CD8-positive, alpha-beta memory T cell (primary cell): Measurements from ENCODE around the gene ASCC3. TPM values are rescaled to one million over a fixed set of nuclear protein-coding genes. Genes with fewer than 3 reads are reported as not detected.
"Not testable (repeated sequence)": the region's sequence is repeated elsewhere in the genome, so short reads cannot be mapped to it uniquely, and the experiment has no call there.

Source experiments
- CTCF ChIA-PET: fragments of 350-600 bp; sonication (Branson Sonifier 250); formaldehyde crosslinking; loops from one replicate; lab custom pipeline; 2021; ENCODE audit warnings: antibody characterized with exemption; lab: Charles Lee
- POLR2A ChIA-PET: fragments of 350-600 bp; sonication (Branson Sonifier 250); formaldehyde crosslinking; loops from one replicate; lab custom pipeline; 2021; ENCODE audit warnings: antibody characterized with exemption; lab: Charles Lee
- DNase-seq, 5 donors: peaks; one replicate each; pipeline versions ENCODE4 v3.0.0 to v3.0.0-alpha.2; 2020 to 2022; ENCODE audit warnings: mixed read lengths in 1 of 5
- H3K27ac ChIP-seq: one replicate; pipeline ENCODE4 v1.7.0; 2013; ENCODE audit warnings: low read depth, mild to moderate bottlenecking, low read length, moderate library complexity
- H3K27me3 ChIP-seq: 2 replicates; pipeline ENCODE4 v1.7.0; 2013; ENCODE audit warnings: low read length, mild to moderate bottlenecking; ENCODE audit not compliant: insufficient read depth, poor library complexity, severe bottlenecking
- H3K36me3 ChIP-seq: 2 replicates; pipeline ENCODE4 v1.7.0; 2013; ENCODE audit warnings: mild to moderate bottlenecking, low read length, moderate library complexity; ENCODE audit not compliant: insufficient read depth
- H3K4me1 ChIP-seq: 2 replicates; pipeline ENCODE4 v1.7.0; 2013; ENCODE audit warnings: mild to moderate bottlenecking, low read length, moderate library complexity; ENCODE audit not compliant: insufficient read depth
- H3K4me3 ChIP-seq: 2 replicates; pipeline ENCODE4 v1.7.0; 2013; ENCODE audit warnings: mild to moderate bottlenecking, low read length
- H3K9me3 ChIP-seq: 2 replicates; pipeline ENCODE4 v1.7.0; 2013; ENCODE audit warnings: mild to moderate bottlenecking, low read length
- H3K27ac Mint-ChIP-seq, 8 donors: one replicate each; pipeline ENCODE4 v1.8.0; 2020 to 2021; ENCODE audit warnings: mixed read lengths in 8 of 8, mild to moderate bottlenecking in 6 of 8, inconsistent platforms in 3 of 8, moderate library complexity in 3 of 8
- H3K27me3 Mint-ChIP-seq, 2 donors: one replicate each; pipeline ENCODE4 v1.8.0; 2020 to 2021; ENCODE audit warnings: mixed read lengths in 2 of 2, mild to moderate bottlenecking in 1 of 2, moderate library complexity in 1 of 2
- H3K36me3 Mint-ChIP-seq, 3 donors: one replicate each; pipeline ENCODE4 v1.8.0; 2020 to 2021; ENCODE audit warnings: mixed read lengths in 3 of 3, inconsistent platforms in 1 of 3, mild to moderate bottlenecking in 1 of 3
- H3K4me1 Mint-ChIP-seq, 3 donors: one replicate each; pipeline ENCODE4 v1.8.0; 2020 to 2021; ENCODE audit warnings: mixed read lengths in 3 of 3, inconsistent platforms in 1 of 3, mild to moderate bottlenecking in 1 of 3
- H3K4me3 Mint-ChIP-seq, 7 donors: one replicate each; pipeline ENCODE4 v1.8.0; 2020 to 2021; ENCODE audit warnings: mixed read lengths in 7 of 7, mild to moderate bottlenecking in 6 of 7, moderate library complexity in 4 of 7, inconsistent platforms in 2 of 7
- H3K9me3 Mint-ChIP-seq, 5 donors: one replicate each; pipeline ENCODE4 v1.8.0; 2020 to 2022; ENCODE audit warnings: mixed read lengths in 5 of 5, mild to moderate bottlenecking in 3 of 5, moderate library complexity in 2 of 5, inconsistent platforms in 1 of 5
- polyA plus RNA-seq: library from polyadenylated mRNA; unstranded; fragments of 300-500 nt; fragmentation: Illumina TruSeq; gene quantifications from one replicate; pipeline ENCODE4 v1.2.3, GENCODE V29; 2021
- total RNA-seq, 2 experiments: library from RNA; stranded (reverse); gene quantifications; one replicate each; pipeline ENCODE4 v1.2.3, GENCODE V29; 2021

Gene ASCC3
- total and polyA plus RNA-seq, 3 experiments from 2014 or later, result 26.8 to 65.1 (median 64.0) TPM

GRCh38 chr6:100850174-100850573 lies 31.0 kb downstream of the ASCC3 start:
- no peak overlapping the region for H3K27ac Mint-ChIP-seq
- H3K9me3 Mint-ChIP-seq, result no peaks in the 10 kb centered on the region
- peaks cover 35 to 51% (median 50%) of the 10 kb centered on the region in 3 donors for H3K4me1 Mint-ChIP-seq
- Histone ChIP-seq H3K27ac (no peak overlapping the region), H3K27me3 (no peaks in the 10 kb centered on the region), H3K9me3 (no peaks in the 10 kb centered on the region), H3K4me1 (no peaks in the 10 kb centered on the region), H3K36me3 (peaks cover 5% of the 10 kb centered on the region), H3K4me3 (no peak overlapping the region)
- ChIA-PET CTCF (no interaction called here), POLR2A (no interaction called here)
- peaks cover 10 to 27% (median 13%) of the 10 kb centered on the region in 3 donors for H3K36me3 Mint-ChIP-seq
- H3K4me3 Mint-ChIP-seq, result no peak overlapping the region
- DNase-seq, result no peak
- no peaks in the 10 kb centered on the region for H3K27me3 Mint-ChIP-seq

- H3K4me1 Mint-ChIP-seq, result peaks cover 48 to 69% (median 68%) of the 10 kb centered on the region in 3 donors
- no peaks in the 10 kb centered on the region for H3K27me3 ChIP-seq
- no peak overlapping the region for H3K27ac ChIP-seq
- no peaks in the 10 kb centered on the region for H3K27me3 Mint-ChIP-seq
- H3K9me3 Mint-ChIP-seq, result no peaks in the 10 kb centered on the region
- no peak overlapping the region for H3K4me3 Mint-ChIP-seq
- ChIA-PET POLR2A (no interaction called here), CTCF (no interaction called here)
- peak overlapping the region in 4 of 8 donors; percentile 4 to 53 (median 8) for H3K27ac Mint-ChIP-seq
- H3K4me3 ChIP-seq, result no peak overlapping the region
- H3K9me3 ChIP-seq, result no peaks in the 10 kb centered on the region
- H3K4me1 ChIP-seq, result no peaks in the 10 kb centered on the region
- H3K36me3 Mint-ChIP-seq, result peaks cover 4 to 19% (median 14%) of the 10 kb centered on the region in 3 donors
- no peak for DNase-seq
- peaks cover 5% of the 10 kb centered on the region for H3K36me3 ChIP-seq
Observed at GRCh38 chr6:100846276-100846675, 34.9 kb downstream of the ASCC3 start.

GRCh38 chr6:100845676-100846075 lies 35.5 kb downstream of the ASCC3 start:
- no peak overlapping the region for H3K4me3 ChIP-seq
- Mint-ChIP-seq H3K4me3 (no peak overlapping the region), H3K27me3 (no peaks in the 10 kb centered on the region), H3K4me1 (peaks cover 51 to 74% (median 71%) of the 10 kb centered on the region in 3 donors), H3K27ac (peak overlapping the region in 2 of 8 donors; percentile 5 to 53), H3K36me3 (peaks cover 4 to 19% (median 14%) of the 10 kb centered on the region in 3 donors), H3K9me3 (no peaks in the 10 kb centered on the region)
- no peak for DNase-seq
- no peaks in the 10 kb centered on the region for H3K4me1 ChIP-seq
- ChIA-PET CTCF (no interaction called here), POLR2A (no interaction called here)
- peaks cover 5% of the 10 kb centered on the region for H3K36me3 ChIP-seq
- no peaks in the 10 kb centered on the region for H3K9me3 ChIP-seq
- no peak overlapping the region for H3K27ac ChIP-seq
- no peaks in the 10 kb centered on the region for H3K27me3 ChIP-seq

- Histone ChIP-seq H3K27ac (no peak overlapping the region), H3K4me1 (no peaks in the 10 kb centered on the region), H3K36me3 (no peaks in the 10 kb centered on the region), H3K27me3 (no peaks in the 10 kb centered on the region), H3K4me3 (no peak overlapping the region), H3K9me3 (no peaks in the 10 kb centered on the region)
- H3K36me3 Mint-ChIP-seq, result peaks cover 10 to 15% (median 10%) of the 10 kb centered on the region in 3 donors
- no peaks in the 10 kb centered on the region for H3K9me3 Mint-ChIP-seq
- POLR2A ChIA-PET, result no interaction called here
- H3K4me1 Mint-ChIP-seq, result peaks cover 34 to 64% (median 60%) of the 10 kb centered on the region in 3 donors
- H3K27ac Mint-ChIP-seq, result no peak overlapping the region
- DNase-seq, result no peak
- H3K27me3 Mint-ChIP-seq, result no peaks in the 10 kb centered on the region
- no peak overlapping the region for H3K4me3 Mint-ChIP-seq
- CTCF ChIA-PET, result no interaction called here
Observed at GRCh38 chr6:100839419-100839818, 41.7 kb downstream of the ASCC3 start.

GRCh38 chr6:100838011-100838410 lies 43.1 kb downstream of the ASCC3 start:
- Histone ChIP-seq H3K9me3 (no peaks in the 10 kb centered on the region), H3K36me3 (no peaks in the 10 kb centered on the region), H3K27ac (no peak overlapping the region), H3K4me3 (no peak overlapping the region), H3K27me3 (no peaks in the 10 kb centered on the region), H3K4me1 (no peaks in the 10 kb centered on the region)
- Mint-ChIP-seq H3K4me3 (no peak overlapping the region), H3K27me3 (no peaks in the 10 kb centered on the region), H3K27ac (no peak overlapping the region), H3K4me1 (peaks cover 27 to 54% (median 52%) of the 10 kb centered on the region in 3 donors), H3K9me3 (no peaks in the 10 kb centered on the region), H3K36me3 (peaks cover 9 to 13% (median 13%) of the 10 kb centered on the region in 3 donors)
- ChIA-PET POLR2A (no interaction called here), CTCF (no interaction called here)
- no peak for DNase-seq

GRCh38 chr6:100833972-100834574 lies 47.1 kb downstream of the ASCC3 start:
- Histone ChIP-seq H3K36me3 (no peaks in the 10 kb centered on the region), H3K9me3 (peaks cover 4% of the 10 kb centered on the region), H3K4me1 (no peaks in the 10 kb centered on the region), H3K4me3 (no peak overlapping the region), H3K27ac (no peak overlapping the region), H3K27me3 (no peaks in the 10 kb centered on the region)
- Mint-ChIP-seq H3K9me3 (no peaks in the 10 kb centered on the region), H3K4me3 (no peak overlapping the region), H3K27ac (no peak overlapping the region), H3K27me3 (no peaks in the 10 kb centered on the region), H3K36me3 (peaks cover 10 to 24% (median 20%) of the 10 kb centered on the region in 3 donors), H3K4me1 (peaks cover 20 to 43% (median 36%) of the 10 kb centered on the region in 3 donors)
- ChIA-PET POLR2A (no interaction called here), CTCF (no interaction called here)
- DNase-seq, result no peak

- H3K4me1 ChIP-seq, POLR2A ChIA-PET, H3K27ac ChIP-seq, DNase-seq, H3K36me3 ChIP-seq, H3K9me3 ChIP-seq, H3K27me3 Mint-ChIP-seq, CTCF ChIA-PET, H3K4me3 Mint-ChIP-seq, H3K9me3 Mint-ChIP-seq, H3K4me3 ChIP-seq, H3K27me3 ChIP-seq, H3K27ac Mint-ChIP-seq: not testable (repeated sequence)
- Mint-ChIP-seq H3K36me3 (peaks cover 8 to 22% (median 19%) of the 10 kb centered on the region in 3 donors), H3K4me1 (peaks cover 13 to 28% (median 15%) of the 10 kb centered on the region in 3 donors)
Observed at GRCh38 chr6:100829077-100829595, 52.0 kb downstream of the ASCC3 start.

- Mint-ChIP-seq H3K27me3 (no peaks in the 10 kb centered on the region), H3K4me3 (no peak overlapping the region), H3K27ac (peak overlapping the region in 1 of 8 donors; percentile 54), H3K4me1 (peaks cover 16 to 43% (median 34%) of the 10 kb centered on the region in 3 donors), H3K9me3 (peaks cover 0 to 3% (median 0%) of the 10 kb centered on the region in 5 donors), H3K36me3 (peaks cover 13 to 28% (median 16%) of the 10 kb centered on the region in 3 donors)
- Histone ChIP-seq H3K4me1 (no peaks in the 10 kb centered on the region), H3K36me3 (no peaks in the 10 kb centered on the region), H3K27me3 (no peaks in the 10 kb centered on the region), H3K9me3 (no peaks in the 10 kb centered on the region), H3K27ac (no peak overlapping the region), H3K4me3 (no peak overlapping the region)
- ChIA-PET POLR2A (no interaction called here), CTCF (no interaction called here)
- no peak for DNase-seq
Observed at GRCh38 chr6:100823041-100823440, 58.1 kb downstream of the ASCC3 start.
